HG02852 (cell line): ENCODE measurements around the gene AK4.
"Not testable (repeated sequence)": the region's sequence is repeated elsewhere in the genome, so short reads cannot be mapped to it uniquely, and the experiment has no call there.

Experiments
- ATAC-seq: cut with Tn5 transposase; IDR thresholded peaks from one replicate; pipeline ENCODE4 v1.9.1; 2021; ENCODE audit warnings: mild to moderate bottlenecking, moderate library complexity; ENCODE audit not compliant: unreplicated experiment

Gene AK4

DNA sequence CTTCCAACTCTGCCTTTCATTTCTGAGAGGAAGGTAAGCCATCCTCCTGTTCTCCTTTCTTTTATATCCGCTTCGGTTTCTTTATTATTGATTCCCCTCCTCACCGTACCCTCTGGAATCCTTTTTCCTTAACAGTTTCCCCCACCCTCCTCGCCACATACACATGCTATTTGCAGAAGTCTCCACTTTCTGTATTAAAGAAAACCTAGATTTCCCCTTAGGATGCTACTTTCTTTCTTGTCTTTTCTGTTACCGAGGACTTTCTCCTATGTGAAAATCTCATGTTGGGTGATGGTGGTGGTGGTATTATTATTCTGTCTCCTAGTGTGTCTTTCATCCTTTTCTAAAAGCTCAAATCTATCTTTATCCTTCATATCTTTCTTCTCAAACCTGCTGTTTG, 62.3 kb downstream of the AK4 start:
- no peak for ATAC-seq

- no peak for ATAC-seq
These were observed 63.3 kb downstream of the AK4 start for GRCh38 chr1:65211331-65211730.

- no peak for ATAC-seq
These were observed 65.4 kb downstream of the AK4 start for GRCh38 chr1:65213271-65214023.

DNA sequence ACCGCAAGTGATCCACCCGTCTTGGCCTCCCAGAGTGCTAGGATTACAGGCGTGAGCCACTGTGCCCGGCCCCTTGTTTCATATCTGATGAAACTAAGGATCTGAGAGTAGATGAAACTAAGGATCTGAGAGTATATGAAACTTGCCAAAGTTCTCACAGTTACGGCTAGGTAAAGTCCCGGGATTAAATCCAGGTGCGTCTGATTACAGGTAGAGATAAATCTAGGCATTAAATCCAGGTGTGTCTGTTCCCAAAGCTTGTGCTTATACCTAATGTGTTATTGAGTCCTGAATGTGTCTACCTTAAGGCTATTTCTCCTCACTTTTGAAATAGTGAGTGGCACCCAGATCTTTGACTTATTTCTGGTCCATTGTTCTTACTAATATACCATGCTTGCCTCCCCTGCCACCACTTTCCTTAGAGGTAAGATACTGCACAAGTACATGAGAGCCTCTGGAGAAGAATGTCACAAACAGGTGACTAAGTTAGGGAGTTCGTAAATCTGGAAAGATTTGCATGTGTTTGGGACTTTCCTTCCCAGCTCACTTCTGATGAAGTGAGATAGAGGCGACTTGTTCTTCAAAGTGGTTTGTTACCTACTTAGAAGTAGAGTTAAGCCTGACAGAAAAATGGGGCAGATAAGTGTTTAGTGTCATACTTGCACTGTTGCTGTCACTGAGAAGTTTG, 66.5 kb downstream of the AK4 start:
- ATAC-seq = peak; percentile 32

GRCh38 chr1:65216989-65217388, 69.0 kb downstream of the AK4 start:
- no peak for ATAC-seq

GRCh38 chr1:65221638-65222339, 73.8 kb downstream of the AK4 start:
- ATAC-seq = no peak

- ATAC-seq = no peak
These were observed 74.4 kb downstream of the AK4 start for GRCh38 chr1:65222340-65222940.

GRCh38 chr1:65224681-65225091, 76.7 kb downstream of the AK4 start:
- ATAC-seq = no peak

GRCh38 chr1:65225179-65225578, 77.2 kb downstream of the AK4 start:
- no peak for ATAC-seq

DNA sequence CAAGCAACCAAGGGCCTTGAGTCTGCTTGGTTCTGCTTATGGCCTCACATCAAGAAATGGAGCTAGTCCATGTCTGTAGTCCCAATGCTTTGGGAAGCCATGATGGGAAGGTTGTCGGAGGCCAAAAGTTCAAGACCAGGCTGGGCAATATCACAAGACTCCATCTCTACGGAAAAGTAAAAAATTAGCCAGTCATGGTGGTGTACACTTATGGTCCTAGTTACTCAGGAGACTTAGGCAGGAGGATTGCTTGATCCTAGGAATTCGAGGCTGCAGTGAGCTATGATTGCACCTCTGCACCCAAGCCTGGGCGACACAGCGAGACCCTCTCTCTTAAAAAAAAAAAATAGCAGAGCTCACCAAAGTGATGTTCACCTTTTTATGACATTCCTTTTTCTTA, 81.2 kb downstream of the AK4 start:
- no peak for ATAC-seq

GRCh38 chr1:65229754-65230339, 81.8 kb downstream of the AK4 start:
- ATAC-seq = no peak

GRCh38 chr1:65230731-65231481, 82.9 kb downstream of the AK4 start:
- peak; percentile 77 for ATAC-seq

DNA sequence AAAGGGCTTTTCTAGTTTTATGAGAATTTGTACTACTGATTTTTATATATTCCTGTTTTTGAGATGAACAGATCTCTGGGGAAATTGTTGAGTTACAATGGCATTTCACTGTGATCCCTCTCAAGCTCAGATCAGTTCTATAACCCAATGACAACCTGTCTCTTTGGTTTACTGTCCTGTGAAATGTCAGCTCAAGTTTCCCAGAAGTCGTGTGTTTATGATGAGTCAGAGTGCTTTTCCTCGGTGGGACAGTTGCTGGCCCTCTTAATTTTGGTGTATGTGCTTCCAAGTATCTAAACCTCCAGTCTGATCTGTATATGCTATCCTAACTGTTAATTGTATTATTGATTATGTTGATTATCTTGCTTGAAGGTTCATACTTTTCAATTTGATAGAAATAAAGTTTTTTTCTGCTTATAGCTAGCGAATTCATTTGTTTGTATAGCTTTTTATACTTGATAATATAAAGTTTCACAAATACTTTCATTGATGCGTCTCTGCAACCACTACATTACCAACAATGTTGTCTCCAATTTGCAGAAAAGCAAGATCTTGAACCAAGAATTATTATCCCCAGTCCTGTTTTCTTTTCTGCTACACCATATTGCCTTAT, 83.8 kb downstream of the AK4 start:
- ATAC-seq = no peak

DNA sequence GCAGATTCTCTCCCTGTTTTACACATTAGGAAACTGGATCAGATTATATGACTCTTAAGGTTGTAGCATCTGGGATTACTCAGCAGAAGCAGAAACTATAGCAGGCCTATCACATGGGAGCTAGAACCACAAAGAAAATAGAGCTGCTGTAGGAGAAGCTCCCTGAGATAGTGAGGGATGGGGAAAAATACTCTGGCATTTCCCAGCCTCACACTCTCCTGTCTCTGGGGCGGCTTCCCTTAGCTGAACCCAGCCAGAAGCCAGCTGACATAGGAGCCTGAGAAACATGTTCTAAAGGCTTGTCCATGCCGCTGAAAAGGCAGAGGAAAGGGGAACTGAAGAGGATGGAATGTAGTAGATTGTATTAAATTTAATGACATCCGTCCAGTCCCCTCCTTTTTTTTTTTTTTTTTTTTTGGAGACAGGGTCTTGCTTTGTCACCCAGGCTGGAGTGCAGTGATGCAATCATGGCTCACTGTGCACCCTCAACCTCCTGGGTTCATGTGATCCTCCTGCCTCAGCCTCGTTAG, 84.5 kb downstream of the AK4 start:
- ATAC-seq = no peak

GRCh38 chr1:65233782-65234181, 85.8 kb downstream of the AK4 start:
- ATAC-seq = no peak

- no peak for ATAC-seq
These were observed 88.1 kb downstream of the AK4 start for GRCh38 chr1:65235867-65236805.

GRCh38 chr1:65237088-65237487, 89.1 kb downstream of the AK4 start:
- ATAC-seq = not testable (repeated sequence)

- no peak for ATAC-seq
These were observed 89.5 kb downstream of the AK4 start for GRCh38 chr1:65237503-65237902.

DNA sequence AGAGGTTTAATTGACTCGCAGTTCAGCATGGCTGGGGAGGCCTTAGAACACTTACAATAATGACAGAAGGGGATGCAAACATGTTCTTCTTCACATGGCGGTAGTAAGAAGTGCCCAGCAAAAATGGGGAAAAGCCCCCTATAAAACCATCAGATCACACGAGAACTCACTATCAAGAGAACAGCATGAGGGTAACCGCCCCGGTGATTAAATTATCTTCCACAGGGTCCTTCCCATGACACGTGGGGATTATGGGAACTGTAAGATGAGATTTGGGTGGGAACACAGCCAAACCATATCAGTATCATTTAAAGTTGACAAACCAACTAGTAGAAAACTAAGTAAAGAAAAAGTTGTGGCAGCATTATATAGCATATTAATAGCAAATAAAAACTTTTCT, 90.0 kb downstream of the AK4 start:
- ATAC-seq = no peak
